ENCODE results near the gene NPLOC4.
"Not testable (repeated sequence)": the region's sequence is repeated elsewhere in the genome, so short reads cannot be mapped to it uniquely, and the experiment has no call there.

NPLOC4 gene

GRCh38 chr17:81593105-81593871 is 43.6 kb downstream of the NPLOC4 start:
- Histone ChIP-seq H3K4me3 (no peak overlapping the region), H3K36me3 (peaks cover 92% of the 10 kb centered on the region), H3K9me3 (no peaks in the 10 kb centered on the region), H4K20me1 (peaks cover 22% of the 10 kb centered on the region), H3K9ac (peak overlapping the region; percentile 19; the same call in 1 of the 2 replicates), H3K27me3 (no peaks in the 10 kb centered on the region), H3K27ac (no peak overlapping the region), H3K4me2 (no peak overlapping the region), H3K4me1 (peaks cover 14% of the 10 kb centered on the region)
- no peak for TF ChIP-seq Cebpa-rat (IDR thresholded peaks at IDR 0.05)

- no peak overlapping the region for H3K9ac ChIP-seq
- H4K20me1 ChIP-seq = peaks cover 17% of the 10 kb centered on the region
- H3K4me1 ChIP-seq = peaks cover under 1% of the 10 kb centered on the region; the same call in 1 of the 2 replicates
- no peak overlapping the region for H3K4me3 ChIP-seq
- H3K4me2 ChIP-seq = no peak overlapping the region
- peaks cover 100% of the 10 kb centered on the region for H3K36me3 ChIP-seq
- no peak for TF ChIP-seq Cebpa-rat (IDR thresholded peaks at IDR 0.05)
- no peaks in the 10 kb centered on the region for H3K9me3 ChIP-seq
- H3K27me3 ChIP-seq = no peaks in the 10 kb centered on the region
- H3K27ac ChIP-seq = no peak overlapping the region
Observed at GRCh38 chr17:81591971-81592370, 44.9 kb downstream of the NPLOC4 start.

DNA sequence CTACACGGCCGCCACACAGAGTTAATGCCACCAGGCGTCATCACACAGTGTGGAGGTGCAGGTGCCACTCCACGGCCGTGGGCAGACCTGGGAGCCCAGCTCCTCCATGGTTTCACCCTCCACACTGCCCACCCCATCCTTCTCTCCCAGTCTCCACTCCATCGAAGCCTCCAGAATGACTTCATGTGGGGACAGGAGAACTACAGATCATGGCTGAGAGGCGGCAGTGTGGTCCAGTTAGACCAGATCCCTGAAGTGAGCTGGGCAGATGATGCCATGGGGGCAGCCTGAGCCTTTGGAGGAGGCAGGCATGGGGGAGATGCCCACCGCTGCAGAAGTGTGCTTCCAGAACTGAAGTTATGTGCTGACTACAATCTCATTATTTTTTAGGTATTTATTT is 46.8 kb downstream of the NPLOC4 start:
- H3K4me3 ChIP-seq = no peak overlapping the region
- no peaks in the 10 kb centered on the region for H3K9me3 ChIP-seq
- H3K9ac ChIP-seq = no peak overlapping the region
- no peaks in the 10 kb centered on the region for H3K27me3 ChIP-seq
- H3K4me1 ChIP-seq = no peaks in the 10 kb centered on the region
- no peak for TF ChIP-seq Cebpa-rat (IDR thresholded peaks at IDR 0.05)
- no peak overlapping the region for H3K4me2 ChIP-seq
- H3K27ac ChIP-seq = no peak overlapping the region
- H3K36me3 ChIP-seq = peaks cover 100% of the 10 kb centered on the region
- peaks cover 28% of the 10 kb centered on the region for H4K20me1 ChIP-seq

DNA sequence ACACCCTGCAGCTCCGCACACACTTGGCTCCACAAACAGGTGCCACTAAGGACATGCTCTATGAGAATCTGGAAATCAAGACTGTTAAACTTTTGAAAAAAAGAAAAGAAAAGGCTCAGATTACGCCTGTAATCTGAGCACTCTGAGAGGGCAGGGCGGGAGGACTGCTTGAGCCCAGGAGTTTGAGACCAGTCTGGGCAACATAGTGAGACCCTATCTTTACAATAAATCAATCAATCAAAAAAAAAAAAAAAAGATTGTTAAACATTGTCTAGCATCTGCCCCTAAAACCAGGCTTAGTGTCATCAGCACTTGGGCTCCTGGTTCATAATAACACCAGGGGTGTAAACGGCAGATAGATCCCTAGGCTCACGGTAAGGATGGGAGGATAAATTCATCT is 47.3 kb downstream of the NPLOC4 start:
- Histone ChIP-seq H3K4me3 (no peak overlapping the region), H3K36me3 (peaks cover 100% of the 10 kb centered on the region), H3K9me3 (no peaks in the 10 kb centered on the region), H3K27ac (no peak overlapping the region), H3K4me2 (no peak overlapping the region), H3K27me3 (no peaks in the 10 kb centered on the region), H3K9ac (no peak overlapping the region), H4K20me1 (peaks cover 28% of the 10 kb centered on the region), H3K4me1 (no peaks in the 10 kb centered on the region)
- TF ChIP-seq Cebpa-rat (IDR thresholded peaks at IDR 0.05) = no peak

GRCh38 chr17:81586096-81586495 is 50.8 kb downstream of the NPLOC4 start:
- Histone ChIP-seq H3K36me3 (peaks cover 99% of the 10 kb centered on the region), H3K27ac (no peak overlapping the region), H3K4me2 (no peak overlapping the region), H3K4me3 (no peak overlapping the region), H3K4me1 (no peaks in the 10 kb centered on the region), H3K9ac (no peak overlapping the region), H3K27me3 (no peaks in the 10 kb centered on the region), H3K9me3 (no peaks in the 10 kb centered on the region), H4K20me1 (peaks cover 37% of the 10 kb centered on the region)
- TF ChIP-seq Cebpa-rat (IDR thresholded peaks at IDR 0.05) = no peak

GRCh38 chr17:81584771-81585170 is 52.1 kb downstream of the NPLOC4 start:
- H3K4me3 ChIP-seq, H3K4me1 ChIP-seq, H3K27ac ChIP-seq, H3K9me3 ChIP-seq, H3K4me2 ChIP-seq, H3K9ac ChIP-seq, H3K27me3 ChIP-seq: not testable (repeated sequence)
- peaks cover 40% of the 10 kb centered on the region for H4K20me1 ChIP-seq
- H3K36me3 ChIP-seq = peaks cover 98% of the 10 kb centered on the region

- Histone ChIP-seq H3K4me3 (no peak overlapping the region), H4K20me1 (peaks cover 50% of the 10 kb centered on the region), H3K27ac (no peak overlapping the region), H3K9ac (no peak overlapping the region), H3K4me2 (no peak overlapping the region), H3K36me3 (peaks cover 98% of the 10 kb centered on the region), H3K9me3 (no peaks in the 10 kb centered on the region), H3K27me3 (no peaks in the 10 kb centered on the region), H3K4me1 (no peaks in the 10 kb centered on the region)
- TF ChIP-seq Cebpa-rat (IDR thresholded peaks at IDR 0.05) = no peak
Observed at GRCh38 chr17:81583589-81584342, 53.1 kb downstream of the NPLOC4 start.

DNA sequence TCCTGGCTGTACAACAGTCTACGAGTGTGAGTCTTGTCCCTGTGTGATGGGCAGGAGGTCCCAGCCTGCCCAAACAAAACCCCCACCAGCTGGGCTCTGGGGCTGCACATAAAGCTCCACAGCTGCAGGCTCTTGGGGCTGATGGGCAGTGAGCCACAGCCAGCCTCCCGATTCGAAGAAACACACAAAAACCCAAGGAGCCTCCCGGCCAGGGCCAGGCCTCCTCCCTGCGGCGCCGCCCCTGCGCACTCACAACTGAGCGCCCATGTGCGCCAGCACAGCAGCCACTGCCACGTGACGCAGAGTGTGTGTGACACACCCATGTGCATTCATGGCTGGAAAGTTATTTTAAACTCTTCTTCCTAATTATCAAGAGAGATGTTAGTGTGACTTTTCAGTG is 54.2 kb downstream of the NPLOC4 start:
- TF ChIP-seq Cebpa-rat (IDR thresholded peaks at IDR 0.05) = no peak
- no peaks in the 10 kb centered on the region for H3K27me3 ChIP-seq
- H3K9ac ChIP-seq = no peak overlapping the region
- no peaks in the 10 kb centered on the region for H3K9me3 ChIP-seq
- peaks cover 98% of the 10 kb centered on the region for H3K36me3 ChIP-seq
- H4K20me1 ChIP-seq = peaks cover 58% of the 10 kb centered on the region
- H3K27ac ChIP-seq = no peak overlapping the region
- no peak overlapping the region for H3K4me3 ChIP-seq
- H3K4me1 ChIP-seq = no peaks in the 10 kb centered on the region
- H3K4me2 ChIP-seq = no peak overlapping the region

- Histone ChIP-seq H3K27me3 (no peaks in the 10 kb centered on the region), H3K4me2 (no peak overlapping the region), H3K4me1 (no peaks in the 10 kb centered on the region), H3K9me3 (no peaks in the 10 kb centered on the region), H3K27ac (no peak overlapping the region), H3K36me3 (peaks cover 98% of the 10 kb centered on the region), H3K9ac (no peak overlapping the region), H4K20me1 (peaks cover 61% of the 10 kb centered on the region), H3K4me3 (no peak overlapping the region)
- TF ChIP-seq Cebpa-rat (IDR thresholded peaks at IDR 0.05) = no peak
Observed at GRCh38 chr17:81582341-81582740, 54.6 kb downstream of the NPLOC4 start.

- Histone ChIP-seq H4K20me1 (peaks cover 66% of the 10 kb centered on the region), H3K36me3 (peaks cover 98% of the 10 kb centered on the region)
Observed at GRCh38 chr17:81581758-81582157, 55.2 kb downstream of the NPLOC4 start.

More at GRCh38 chr17:81581758-81582157, 55.2 kb downstream of the NPLOC4 start:
- Histone ChIP-seq H3K27me3 (no peaks in the 10 kb centered on the region), H3K9ac (no peak overlapping the region), H3K27ac (no peak overlapping the region), H3K4me1 (no peaks in the 10 kb centered on the region), H3K4me3 (no peak overlapping the region), H3K4me2 (no peak overlapping the region), H3K9me3 (no peaks in the 10 kb centered on the region)
- TF ChIP-seq Cebpa-rat (IDR thresholded peaks at IDR 0.05) = no peak
